ENCODE results near the gene HIGD2B. TPM values are rescaled to one million over a fixed set of nuclear protein-coding genes. Genes with fewer than 3 reads are reported as not detected.

The HIGD2B gene
- total RNA-seq, 1 experiment from 2014 or later: not detected

Small RNA genes lying within 50 kb of the gene (small RNA-seq; reads per million reads assigned to genes)
- gene RN7SL853P: not detected

Other genes with a start within 250 kb of the HIGD2B start
- gene ARIH1, start 211.9 kb downstream of the HIGD2B start, total RNA-seq (2014; rRNA removed; shearing (Covaris generic)): 39.8 and 50.5 TPM in 2 replicates
- gene GOLGA6B, start 31.5 kb downstream of the HIGD2B start, total RNA-seq (2014; rRNA removed; shearing (Covaris generic)): 0.18 TPM in 1 of 2 replicates, not detected in the other
- 9.5 and 19.2 TPM in 2 replicates for gene BBS4, start within 50 bp of the HIGD2B start, total RNA-seq (2014; rRNA removed; shearing (Covaris generic))
- gene ADPGK, start 97.6 kb upstream of the HIGD2B start, total RNA-seq (2014; rRNA removed; shearing (Covaris generic)): 67.7 and 69.5 TPM in 2 replicates

Measured in HT1080 (cell line).